MG63 (cell line): ENCODE data around the gene MICU2. TPM values are rescaled to one million over a fixed set of nuclear protein-coding genes. Genes with fewer than 3 reads are reported as not detected.
"Not testable (repeated sequence)": the region's sequence is repeated elsewhere in the genome, so short reads cannot be mapped to it uniquely, and the experiment has no call there.

Experiments
- DNase-seq: peaks from one replicate; pipeline ENCODE4 v3.0.0-alpha.2; 2020
- H3K27me3 ChIP-seq: fragments of 250-450 bp; sonication (Bioruptor Pico); 2 replicates; pipeline ENCODE4 v1.5.1; 2020; ENCODE audit warnings: mild to moderate bottlenecking, moderate library complexity
- H3K36me3 ChIP-seq: fragments of 250-450 bp; sonication (Bioruptor Pico); 2 replicates; pipeline ENCODE4 v1.5.1; 2020; ENCODE audit warnings: mild to moderate bottlenecking, moderate library complexity
- H3K4me3 ChIP-seq: fragments of 250-450 bp; sonication (Bioruptor Pico); 2 replicates; pipeline ENCODE4 v1.5.1; 2020; ENCODE audit warnings: mild to moderate bottlenecking, moderate library complexity
- H3K9me3 ChIP-seq: fragments of 250-450 bp; sonication (Bioruptor Pico); 2 replicates; pipeline ENCODE4 v1.5.1; 2020; ENCODE audit warnings: mild to moderate bottlenecking, moderate library complexity
- total RNA-seq: library from RNA; depleted of rRNA; stranded (reverse); fragments of >200 nt; shearing (Covaris generic); gene quantifications from 2 replicates; pipeline ENCODE4 v1.2.3, GENCODE V29; 2014; ENCODE audit warnings: low replicate concordance

The MICU2 gene
- total RNA-seq, 1 experiment from 2014 or later, result 54.6 TPM

DNA sequence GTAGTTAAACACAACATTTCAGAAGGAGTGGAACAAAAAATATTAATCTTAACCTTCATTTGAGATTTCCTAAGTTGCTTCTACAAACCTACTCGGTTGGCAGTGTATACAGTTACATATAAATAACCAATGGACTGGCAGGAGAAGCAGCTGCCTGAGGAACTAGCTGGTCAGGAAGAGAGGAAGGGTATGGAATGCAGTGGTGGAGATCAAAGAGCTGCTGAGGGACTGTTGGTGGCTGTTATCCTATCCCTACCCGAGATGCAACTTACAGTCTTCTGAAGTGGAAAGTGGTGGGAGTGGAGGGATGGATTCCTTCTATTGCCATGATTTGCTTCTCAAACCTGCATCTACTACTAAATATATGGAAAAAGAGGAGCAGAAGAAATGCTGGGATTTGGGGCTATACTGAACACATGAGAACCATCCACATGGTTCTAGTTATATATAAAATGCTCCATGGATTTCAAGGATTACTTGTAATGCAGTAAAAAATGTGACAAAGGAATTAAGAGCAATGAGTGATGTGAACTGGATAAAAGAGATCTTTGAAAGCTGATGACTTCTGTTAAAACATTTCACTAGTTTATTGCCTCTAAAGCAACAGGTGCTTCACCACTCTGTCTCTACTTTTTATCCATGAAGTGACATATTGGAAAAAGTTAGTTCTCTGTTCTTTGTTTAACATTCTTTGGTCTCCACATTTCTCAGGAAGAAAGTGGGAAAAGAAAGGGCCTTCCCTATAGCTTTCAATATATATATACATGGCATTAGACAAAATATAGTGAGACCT lies 29.9 kb downstream of the MICU2 start:
- no peaks in the 10 kb centered on the region for H3K27me3 ChIP-seq
- H3K4me3 ChIP-seq, result no peak overlapping the region
- no peaks in the 10 kb centered on the region for H3K9me3 ChIP-seq
- no peak for DNase-seq
- no peaks in the 10 kb centered on the region for H3K36me3 ChIP-seq

DNA sequence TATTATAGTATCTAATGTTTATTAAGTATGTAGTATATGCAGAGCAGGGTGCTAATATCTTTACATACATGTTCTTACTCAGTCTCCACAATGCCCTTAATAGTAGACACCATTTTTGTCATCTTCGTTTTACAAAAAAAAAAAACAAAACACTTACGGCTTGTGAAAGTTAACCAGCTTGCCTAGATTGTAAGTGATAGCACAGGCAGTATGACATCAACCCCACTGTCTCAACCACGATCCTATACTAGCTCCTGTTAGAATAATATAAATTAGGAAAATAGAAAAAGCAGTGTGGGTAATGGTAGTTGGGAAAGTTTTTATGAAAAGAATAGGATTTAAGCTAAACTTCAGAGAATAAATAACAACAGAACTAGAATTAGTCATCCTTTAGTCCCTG lies 34.3 kb downstream of the MICU2 start:
- H3K9me3 ChIP-seq, result no peaks in the 10 kb centered on the region
- H3K27me3 ChIP-seq, result no peaks in the 10 kb centered on the region
- H3K4me3 ChIP-seq, result no peak overlapping the region
- DNase-seq, result no peak
- H3K36me3 ChIP-seq, result peaks cover 11% of the 10 kb centered on the region; the same call in 1 of the 2 replicates

DNA sequence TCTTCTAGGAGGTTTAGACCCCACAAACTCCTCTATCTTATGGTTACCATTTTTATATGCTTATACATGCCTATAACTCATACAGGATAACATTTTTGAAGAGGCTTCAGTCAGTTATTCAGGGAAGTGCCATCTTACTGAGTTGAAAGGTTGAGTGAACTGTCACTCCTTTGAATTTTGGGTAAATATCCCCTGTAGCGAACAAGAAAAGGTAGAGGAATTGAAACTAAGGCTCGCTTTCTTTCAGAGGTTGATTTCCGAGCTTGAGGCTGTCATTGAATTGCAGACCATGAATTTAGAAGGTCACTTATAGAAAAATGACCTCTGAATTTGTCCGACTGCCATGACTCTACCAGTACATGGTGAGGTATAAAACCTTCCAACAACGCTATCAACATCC lies 35.1 kb downstream of the MICU2 start:
- no peak for DNase-seq
- no peaks in the 10 kb centered on the region; the same call in 1 of the 2 replicates for H3K9me3 ChIP-seq
- H3K36me3 ChIP-seq, result peaks cover 19% of the 10 kb centered on the region
- H3K27me3 ChIP-seq, result no peaks in the 10 kb centered on the region
- no peak overlapping the region for H3K4me3 ChIP-seq

DNA sequence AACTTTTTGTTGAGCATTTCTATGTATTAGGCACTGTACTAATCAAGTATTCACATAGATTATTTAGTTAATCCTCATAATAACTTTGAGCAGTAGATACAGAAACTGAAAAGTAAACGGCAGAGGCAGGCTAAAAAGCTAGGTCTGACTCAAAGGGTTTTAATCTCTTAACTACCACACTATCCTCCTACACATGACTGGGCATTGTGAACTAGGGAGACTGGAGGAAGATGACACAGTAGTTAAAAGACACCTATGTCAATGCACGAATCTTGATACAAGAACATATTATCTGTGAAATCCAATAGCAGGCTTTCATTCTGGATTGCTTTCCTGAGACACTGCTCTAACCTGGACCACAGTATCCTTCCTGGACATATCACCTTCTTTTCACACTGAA lies 36.3 kb downstream of the MICU2 start:
- Histone ChIP-seq H3K9me3 (no peaks in the 10 kb centered on the region; the same call in 1 of the 2 replicates), H3K27me3 (no peaks in the 10 kb centered on the region), H3K36me3 (peaks cover 23% of the 10 kb centered on the region), H3K4me3 (no peak overlapping the region)
- no peak for DNase-seq

DNA sequence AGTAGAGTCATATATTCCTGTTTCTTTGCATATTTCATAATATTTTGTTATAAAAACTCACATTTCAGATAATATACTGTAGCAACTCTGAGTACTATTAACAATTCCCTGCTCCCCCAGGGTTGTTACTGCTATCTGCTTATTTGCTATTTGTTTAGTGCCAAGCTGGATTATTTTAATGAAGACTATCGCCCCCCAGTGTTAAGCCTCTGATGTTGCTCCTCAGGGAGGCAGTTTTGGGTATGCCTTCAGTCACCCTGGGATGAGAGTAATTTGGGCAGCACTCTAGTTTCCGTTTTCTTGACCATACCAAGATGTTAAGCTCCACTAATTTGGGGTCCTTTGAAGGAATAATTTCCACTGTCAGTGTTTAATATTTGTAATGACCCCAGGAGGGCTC lies 46.0 kb downstream of the MICU2 start:
- no peak overlapping the region for H3K4me3 ChIP-seq
- DNase-seq, result no peak

DNA sequence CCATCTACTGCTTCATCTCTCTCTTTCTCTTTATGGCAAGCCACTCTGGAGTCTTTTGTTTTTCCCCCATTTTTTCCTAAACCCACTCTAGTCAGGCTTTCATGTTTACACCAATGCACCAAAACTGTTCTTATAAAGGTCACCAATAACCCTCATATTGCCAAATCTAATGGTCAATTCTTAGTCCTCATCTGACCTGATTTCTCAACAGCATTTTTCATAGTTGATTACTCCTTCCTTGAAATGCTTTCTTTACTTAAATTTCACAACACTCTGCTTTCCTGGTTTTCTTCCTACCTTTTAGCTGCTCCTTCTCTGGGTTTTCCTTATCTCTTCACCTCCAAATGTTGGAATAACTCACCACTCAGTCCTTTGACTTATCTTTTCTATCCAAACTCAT lies 47.9 kb downstream of the MICU2 start:
- Histone ChIP-seq H3K4me3 (no peak overlapping the region), H3K9me3 (peaks cover 2% of the 10 kb centered on the region; the same call in 1 of the 2 replicates), H3K36me3 (peaks cover 3% of the 10 kb centered on the region; the same call in 1 of the 2 replicates), H3K27me3 (no peaks in the 10 kb centered on the region)
- DNase-seq, result no peak

More for the DNA sequence above, 46.0 kb downstream of the MICU2 start:
- H3K9me3 ChIP-seq, result no peaks in the 10 kb centered on the region; the same call in 1 of the 2 replicates
- H3K36me3 ChIP-seq, result peaks cover 11% of the 10 kb centered on the region
- no peaks in the 10 kb centered on the region for H3K27me3 ChIP-seq

DNA sequence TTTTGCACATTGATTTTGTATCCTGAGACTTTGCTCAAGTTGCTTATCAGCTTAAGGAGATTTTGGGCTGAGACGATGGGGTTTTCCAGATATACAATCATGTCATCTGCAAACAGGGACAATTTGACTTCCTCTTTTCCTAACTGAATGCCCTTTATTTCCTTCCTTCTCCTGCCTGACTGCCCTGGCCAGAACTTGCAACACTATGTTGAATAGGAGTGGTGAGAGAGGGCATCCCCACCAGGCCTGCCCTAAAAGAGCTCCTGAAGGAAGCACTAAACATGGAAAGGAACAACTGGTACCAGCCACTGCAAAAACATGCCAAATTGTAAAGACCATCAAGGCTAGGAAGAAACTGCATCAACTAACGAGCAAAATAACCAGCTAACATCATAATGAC lies 50.7 kb downstream of the MICU2 start:
- not testable (repeated sequence) for H3K9me3 ChIP-seq, H3K4me3 ChIP-seq, H3K27me3 ChIP-seq, DNase-seq, H3K36me3 ChIP-seq

DNA sequence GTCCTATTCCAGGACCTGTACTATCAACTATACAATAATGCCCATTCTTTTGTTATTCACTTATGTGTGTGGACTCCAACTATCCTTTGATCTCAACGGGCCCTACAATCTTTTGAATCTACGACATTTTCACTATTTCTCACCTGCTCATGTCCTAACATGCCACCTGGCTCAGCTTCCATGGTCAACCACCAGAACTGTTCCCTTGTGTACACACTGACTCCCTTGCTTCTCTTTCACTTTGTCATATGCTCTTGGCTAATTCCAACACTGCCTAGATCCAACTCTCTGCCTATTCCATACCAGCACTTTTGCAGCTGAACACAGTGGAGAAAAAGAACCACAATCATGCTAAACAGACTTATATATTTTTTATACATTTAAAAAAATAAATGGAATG lies 53.1 kb downstream of the MICU2 start:
- DNase-seq, result no peak
- Histone ChIP-seq H3K4me3 (no peak overlapping the region), H3K36me3 (peaks cover 3% of the 10 kb centered on the region; the same call in 1 of the 2 replicates), H3K27me3 (no peaks in the 10 kb centered on the region), H3K9me3 (peaks cover 2% of the 10 kb centered on the region; the same call in 1 of the 2 replicates)

DNA sequence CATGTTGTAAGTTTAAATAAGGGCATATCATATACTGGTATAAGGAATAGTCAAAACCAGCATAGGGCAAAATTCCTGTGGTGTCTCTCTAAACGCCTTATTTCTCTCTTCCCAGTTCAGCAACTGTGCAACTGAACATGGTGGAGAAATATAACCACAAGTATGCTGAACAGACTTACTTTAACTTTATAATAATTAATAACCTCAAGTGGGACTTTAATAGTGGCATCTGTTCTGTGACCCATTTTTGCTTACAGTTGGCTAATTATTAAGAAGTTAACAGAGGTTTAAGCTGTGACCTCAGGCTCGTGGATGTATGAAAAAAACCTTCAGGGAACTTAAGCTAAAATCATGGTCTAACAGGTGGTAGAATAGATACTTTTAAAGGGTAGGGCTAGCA lies 54.3 kb downstream of the MICU2 start:
- Histone ChIP-seq H3K27me3 (no peaks in the 10 kb centered on the region), H3K4me3 (no peak overlapping the region), H3K9me3 (peaks cover 2% of the 10 kb centered on the region; the same call in 1 of the 2 replicates), H3K36me3 (peaks cover 3% of the 10 kb centered on the region; the same call in 1 of the 2 replicates)
- DNase-seq, result no peak

DNA sequence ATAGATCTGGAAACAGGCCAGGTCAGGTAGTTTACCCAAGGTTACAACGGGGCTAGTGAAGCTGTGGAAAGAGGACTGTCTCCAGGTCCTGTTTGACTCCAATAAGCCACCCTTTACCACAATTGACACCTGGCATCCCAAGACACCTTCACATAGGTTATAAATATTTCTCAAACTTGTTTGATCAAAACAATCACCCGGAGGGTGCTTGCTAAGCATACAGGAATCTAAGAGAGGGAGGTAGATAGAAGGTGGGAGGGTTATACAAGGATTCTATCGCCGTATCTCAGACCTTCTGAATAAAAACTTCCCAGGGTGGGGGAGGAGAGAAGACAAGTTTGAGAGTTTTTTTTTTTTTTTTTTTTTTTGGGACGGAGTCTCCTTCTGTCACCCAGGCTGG lies 55.4 kb downstream of the MICU2 start:
- H3K4me3 ChIP-seq, result no peak overlapping the region
- DNase-seq, result no peak
- 0 out of 2 replicates have a peak, but pooled peaks cover 2% of the 10 kb centered on the region for H3K9me3 ChIP-seq
- no peaks in the 10 kb centered on the region for H3K27me3 ChIP-seq
- peaks cover 3% of the 10 kb centered on the region; the same call in 1 of the 2 replicates for H3K36me3 ChIP-seq

DNA sequence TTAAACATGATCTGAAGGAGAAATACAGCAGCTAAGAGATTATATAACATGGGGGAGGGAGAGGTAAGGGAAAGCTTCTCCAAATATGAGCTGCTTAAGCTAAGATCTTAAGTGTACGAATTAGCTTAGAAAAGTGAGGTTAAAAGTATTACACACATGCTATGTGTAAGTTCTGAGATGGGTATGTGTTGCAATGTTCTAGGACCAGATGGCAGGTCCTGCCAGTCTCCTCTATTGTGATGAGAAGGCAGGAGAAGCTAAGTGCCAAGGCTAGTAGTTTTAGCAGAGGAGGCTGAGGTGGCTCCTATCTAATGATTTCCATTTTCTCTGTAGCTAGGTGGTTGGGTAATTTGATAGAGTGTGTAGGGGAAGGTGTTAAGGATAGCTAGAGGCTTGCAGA lies 57.6 kb downstream of the MICU2 start:
- no peak overlapping the region for H3K4me3 ChIP-seq
- H3K9me3 ChIP-seq, result no peaks in the 10 kb centered on the region
- no peak for DNase-seq
- H3K36me3 ChIP-seq, result no peaks in the 10 kb centered on the region; the same call in 1 of the 2 replicates
- H3K27me3 ChIP-seq, result no peaks in the 10 kb centered on the region

DNA sequence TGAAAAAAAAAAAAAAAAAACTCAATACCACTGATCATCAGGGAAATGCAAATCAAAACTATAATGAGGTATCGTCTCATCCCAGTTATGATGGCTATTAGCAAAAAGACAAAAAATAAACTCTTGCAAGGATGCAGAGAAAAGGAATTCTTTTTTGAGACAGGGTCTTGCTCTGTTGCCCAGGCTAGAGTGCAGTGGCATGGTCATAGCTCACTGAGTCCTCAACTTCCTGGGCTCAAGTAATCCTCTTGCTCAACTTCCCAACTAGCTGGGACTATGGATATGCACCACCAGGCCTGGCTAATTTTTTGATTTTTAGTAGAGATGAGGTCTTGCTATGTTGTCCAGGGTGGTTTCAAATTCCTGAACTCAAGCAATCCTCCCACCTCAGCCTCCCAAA lies 59.5 kb downstream of the MICU2 start:
- no peak for DNase-seq
- Histone ChIP-seq H3K36me3 (no peaks in the 10 kb centered on the region; the same call in 1 of the 2 replicates), H3K27me3 (no peaks in the 10 kb centered on the region), H3K9me3 (no peaks in the 10 kb centered on the region), H3K4me3 (no peak overlapping the region)

DNA sequence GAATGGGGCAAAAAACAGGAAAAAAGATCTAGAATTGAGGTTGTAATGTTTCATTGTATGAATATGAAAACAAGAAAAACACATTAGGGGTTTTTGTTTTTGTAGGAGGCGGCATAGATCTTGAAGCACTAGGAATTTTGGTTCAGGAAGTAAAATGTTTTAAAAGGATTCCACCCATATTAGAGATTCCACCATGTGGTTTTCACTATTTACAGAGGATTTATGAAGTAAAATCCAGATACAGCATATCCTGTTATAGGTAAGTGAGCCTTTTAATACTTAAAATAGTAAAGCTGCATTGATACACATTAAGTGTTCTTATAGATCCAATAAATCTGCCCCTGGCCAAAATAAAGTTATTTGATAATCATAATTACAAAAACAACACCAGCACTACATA lies 61.4 kb downstream of the MICU2 start:
- no peak for DNase-seq
- no peaks in the 10 kb centered on the region; the same call in 1 of the 2 replicates for H3K36me3 ChIP-seq
- H3K9me3 ChIP-seq, result no peaks in the 10 kb centered on the region
- no peaks in the 10 kb centered on the region for H3K27me3 ChIP-seq
- no peak overlapping the region for H3K4me3 ChIP-seq

DNA sequence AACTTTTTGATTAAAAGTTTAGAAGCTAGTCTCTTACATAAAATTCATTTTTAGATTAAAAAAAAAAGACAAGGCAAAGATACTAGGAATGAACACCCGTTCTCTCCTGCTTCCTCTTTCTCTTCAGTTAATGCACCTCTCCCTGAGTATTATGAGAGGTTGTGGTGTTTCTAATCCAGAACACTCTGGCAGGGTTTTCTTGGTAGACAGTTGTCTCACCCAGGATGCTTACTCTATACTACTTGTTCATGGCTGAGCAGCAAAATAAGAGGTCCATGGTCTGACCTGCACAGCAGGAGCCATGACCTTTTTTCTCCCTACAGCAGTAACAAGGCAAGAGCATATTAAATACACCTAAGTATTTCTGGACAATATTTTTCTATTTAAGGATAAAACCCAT lies 62.0 kb downstream of the MICU2 start:
- DNase-seq, result no peak
- Histone ChIP-seq H3K9me3 (no peaks in the 10 kb centered on the region), H3K27me3 (no peaks in the 10 kb centered on the region), H3K36me3 (no peaks in the 10 kb centered on the region; the same call in 1 of the 2 replicates), H3K4me3 (no peak overlapping the region)

DNA sequence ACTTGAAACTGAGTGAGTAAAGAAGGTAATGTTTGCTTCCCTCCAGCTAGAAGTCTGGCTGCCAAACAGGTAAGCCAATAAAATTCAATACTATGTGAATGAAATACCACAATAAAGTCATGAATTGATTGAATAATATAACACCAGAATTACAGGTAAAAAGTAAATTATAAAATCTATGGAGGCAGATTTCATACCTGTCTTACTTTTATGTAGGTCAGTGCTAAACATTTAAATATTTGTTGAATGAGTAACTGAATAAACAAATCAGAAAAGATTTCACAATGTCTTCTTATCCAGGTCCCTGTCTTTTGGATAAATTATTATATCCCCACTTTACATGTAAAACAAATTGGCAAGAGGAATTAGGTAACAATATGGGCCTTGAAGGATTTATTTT lies 62.7 kb downstream of the MICU2 start:
- H3K36me3 ChIP-seq, result no peaks in the 10 kb centered on the region
- no peak overlapping the region for H3K4me3 ChIP-seq
- no peak for DNase-seq
- no peaks in the 10 kb centered on the region for H3K9me3 ChIP-seq
- no peaks in the 10 kb centered on the region for H3K27me3 ChIP-seq

DNA sequence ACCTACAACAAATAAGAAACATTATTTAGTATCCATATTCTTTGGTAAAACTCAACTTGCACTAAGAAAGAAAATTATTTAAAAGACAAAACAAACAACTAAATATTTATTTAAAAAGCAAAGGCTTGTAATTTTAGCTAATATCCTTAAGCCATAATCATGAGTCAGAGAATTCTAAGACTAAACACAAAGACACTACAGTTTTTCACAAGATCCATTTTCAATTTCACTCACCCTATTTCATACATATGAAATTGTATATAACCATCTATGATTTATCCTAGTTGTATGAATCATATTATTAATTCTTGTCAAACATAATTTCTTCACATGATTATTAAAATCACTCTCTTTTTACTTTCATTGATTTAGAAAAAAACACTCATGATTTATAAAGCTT lies 64.3 kb downstream of the MICU2 start:
- no peaks in the 10 kb centered on the region for H3K9me3 ChIP-seq
- no peak for DNase-seq
- no peaks in the 10 kb centered on the region for H3K36me3 ChIP-seq
- H3K4me3 ChIP-seq, result no peak overlapping the region
- no peaks in the 10 kb centered on the region for H3K27me3 ChIP-seq

DNA sequence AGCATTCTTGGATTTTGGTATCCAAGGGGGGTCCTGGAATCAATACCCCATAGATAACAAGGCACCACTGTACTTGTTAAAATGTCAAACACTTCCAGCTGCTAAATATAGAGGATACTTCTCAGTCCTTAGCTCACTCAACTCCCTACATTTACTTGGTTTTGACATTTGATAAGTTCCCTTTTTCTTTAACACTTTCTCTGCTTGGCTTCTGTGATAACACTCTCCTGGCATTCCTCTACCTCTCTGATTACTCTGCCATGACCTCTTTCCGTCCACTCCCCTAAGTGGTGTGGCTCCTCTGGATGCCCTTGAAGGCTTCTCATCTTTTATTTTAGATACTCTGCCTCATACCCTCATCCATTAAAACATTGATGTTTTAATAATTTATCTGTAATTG lies 65.2 kb downstream of the MICU2 start:
- Histone ChIP-seq H3K4me3 (no peak overlapping the region), H3K36me3 (no peaks in the 10 kb centered on the region), H3K27me3 (no peaks in the 10 kb centered on the region), H3K9me3 (no peaks in the 10 kb centered on the region)
- no peak for DNase-seq

DNA sequence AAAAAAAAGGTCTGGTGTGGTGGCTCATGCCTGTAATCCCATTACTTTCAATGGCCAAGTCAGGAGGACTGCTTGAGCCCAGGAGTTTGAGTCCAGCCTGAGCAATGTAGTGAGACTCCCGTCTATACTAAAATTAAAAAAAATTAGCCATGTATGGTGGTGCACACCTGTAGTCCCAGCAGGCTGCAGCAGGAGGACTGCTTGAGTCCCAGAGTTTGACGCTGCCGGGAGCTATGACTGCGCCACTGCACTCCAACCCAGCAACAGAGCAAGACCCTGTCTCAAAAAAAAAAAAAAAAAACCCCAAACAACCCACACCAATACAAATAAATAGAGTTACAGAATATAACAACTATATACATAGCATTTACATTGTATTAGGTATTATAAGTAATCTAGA lies 65.7 kb downstream of the MICU2 start:
- Histone ChIP-seq H3K9me3 (no peaks in the 10 kb centered on the region), H3K4me3 (no peak overlapping the region), H3K36me3 (no peaks in the 10 kb centered on the region), H3K27me3 (no peaks in the 10 kb centered on the region)
- no peak for DNase-seq
